Stimulated activated effector memory CD8-positive, alpha-beta T cell treated with anti-CD3 and anti-CD28 coated beads, Interleukin-12 subunit alpha, Interleukin-12 subunit beta, amount 100 ng/mL, for 72 hours (primary cell): ENCODE data around the gene TMEM109.
A peak's percentile ranks its signal among the peaks of the same experiment; 100 is the strongest.

ENCODE experiments used
- ATAC-seq: fragments of 150-1000 bp; cut with Tn5 transposase; 2 replicates; pipeline ENCODE4 v1.10.0; 2021
- DNase-seq, 2 donors: peaks; one replicate each; pipeline ENCODE4 v3.0.0; 2021 to 2022; ENCODE audit warnings: low spot score in 2 of 2
- H3K27ac Mint-ChIP-seq: one replicate; pipeline ENCODE4 v1.8.0; 2022; ENCODE audit warnings: mild to moderate bottlenecking, mixed read lengths
- H3K36me3 Mint-ChIP-seq: one replicate; pipeline ENCODE4 v1.8.0; 2022; ENCODE audit warnings: mild to moderate bottlenecking, mixed read lengths
- H3K4me1 Mint-ChIP-seq: one replicate; pipeline ENCODE4 v1.8.0; 2022; ENCODE audit warnings: mixed read lengths
- H3K4me3 Mint-ChIP-seq: one replicate; pipeline ENCODE4 v1.8.0; 2022; ENCODE audit warnings: mild to moderate bottlenecking, mixed read lengths
- H3K9me3 Mint-ChIP-seq: one replicate; pipeline ENCODE4 v1.8.0; 2022; ENCODE audit warnings: mixed read lengths

TMEM109 gene

GRCh38 chr11:60935676-60936442, 21.9 kb downstream of the TMEM109 start:
- no peaks in the 10 kb centered on the region for H3K36me3 Mint-ChIP-seq
- DNase-seq (no peak), ATAC-seq (peak; percentile 4)
- no peaks in the 10 kb centered on the region for H3K9me3 Mint-ChIP-seq
- no peak overlapping the region for H3K27ac Mint-ChIP-seq
- H3K4me3 Mint-ChIP-seq: no peak overlapping the region
- H3K4me1 Mint-ChIP-seq: no peaks in the 10 kb centered on the region

GRCh38 chr11:60936467-60937143, 22.6 kb downstream of the TMEM109 start:
- H3K36me3 Mint-ChIP-seq: no peaks in the 10 kb centered on the region
- H3K4me1 Mint-ChIP-seq: no peaks in the 10 kb centered on the region
- ATAC-seq (no peak), DNase-seq (no peak)
- H3K27ac Mint-ChIP-seq: no peak overlapping the region
- no peak overlapping the region for H3K4me3 Mint-ChIP-seq
- H3K9me3 Mint-ChIP-seq: no peaks in the 10 kb centered on the region

GRCh38 chr11:60937144-60937527, 23.2 kb downstream of the TMEM109 start:
- no peaks in the 10 kb centered on the region for H3K36me3 Mint-ChIP-seq
- no peaks in the 10 kb centered on the region for H3K9me3 Mint-ChIP-seq
- no peaks in the 10 kb centered on the region for H3K4me1 Mint-ChIP-seq
- DNase-seq: no peak
- no peak for ATAC-seq
- no peak overlapping the region for H3K27ac Mint-ChIP-seq
- no peak overlapping the region for H3K4me3 Mint-ChIP-seq

GRCh38 chr11:60937811-60938210, 23.9 kb downstream of the TMEM109 start:
- H3K36me3 Mint-ChIP-seq: no peaks in the 10 kb centered on the region
- H3K4me3 Mint-ChIP-seq: no peak overlapping the region
- ATAC-seq: no peak
- no peaks in the 10 kb centered on the region for H3K9me3 Mint-ChIP-seq
- no peak overlapping the region for H3K27ac Mint-ChIP-seq
- H3K4me1 Mint-ChIP-seq: no peaks in the 10 kb centered on the region
- no peak for DNase-seq

GRCh38 chr11:60938500-60938899, 24.5 kb downstream of the TMEM109 start:
- H3K27ac Mint-ChIP-seq: no peak overlapping the region
- H3K36me3 Mint-ChIP-seq: no peaks in the 10 kb centered on the region
- no peaks in the 10 kb centered on the region for H3K9me3 Mint-ChIP-seq

GRCh38 chr11:60939301-60939700, 25.3 kb downstream of the TMEM109 start:
- H3K4me1 Mint-ChIP-seq: peaks cover 2% of the 10 kb centered on the region
- H3K27ac Mint-ChIP-seq: no peak overlapping the region
- no peak overlapping the region for H3K4me3 Mint-ChIP-seq
- no peaks in the 10 kb centered on the region for H3K9me3 Mint-ChIP-seq
- no peaks in the 10 kb centered on the region for H3K36me3 Mint-ChIP-seq
- no peak for ATAC-seq
- DNase-seq: no peak

More at GRCh38 chr11:60938500-60938899, 24.5 kb downstream of the TMEM109 start:
- Mint-ChIP-seq H3K4me1 (no peaks in the 10 kb centered on the region), H3K4me3 (no peak overlapping the region)
- DNase-seq (no peak), ATAC-seq (no peak)

- ATAC-seq (no peak), DNase-seq (no peak)
- no peaks in the 10 kb centered on the region for H3K36me3 Mint-ChIP-seq
- H3K4me1 Mint-ChIP-seq: peaks cover 7% of the 10 kb centered on the region
- H3K27ac Mint-ChIP-seq: no peak overlapping the region
- no peak overlapping the region for H3K4me3 Mint-ChIP-seq
- H3K9me3 Mint-ChIP-seq: no peaks in the 10 kb centered on the region
These were observed 25.9 kb downstream of the TMEM109 start for GRCh38 chr11:60939855-60940254.

GRCh38 chr11:60941371-60942119, 27.6 kb downstream of the TMEM109 start:
- no peak overlapping the region for H3K4me3 Mint-ChIP-seq

GRCh38 chr11:60942219-60942618, 28.3 kb downstream of the TMEM109 start:
- H3K9me3 Mint-ChIP-seq: no peaks in the 10 kb centered on the region
- DNase-seq (no peak), ATAC-seq (no peak)
- no peak overlapping the region for H3K27ac Mint-ChIP-seq
- H3K4me3 Mint-ChIP-seq: no peak overlapping the region
- H3K36me3 Mint-ChIP-seq: peaks cover 10% of the 10 kb centered on the region
- peaks cover 11% of the 10 kb centered on the region for H3K4me1 Mint-ChIP-seq

More at GRCh38 chr11:60941371-60942119, 27.6 kb downstream of the TMEM109 start:
- H3K27ac Mint-ChIP-seq: peak overlapping the region; percentile 37
- DNase-seq (no peak), ATAC-seq (no peak)
- H3K9me3 Mint-ChIP-seq: no peaks in the 10 kb centered on the region
- peaks cover 10% of the 10 kb centered on the region for H3K36me3 Mint-ChIP-seq
- peaks cover 11% of the 10 kb centered on the region for H3K4me1 Mint-ChIP-seq

GRCh38 chr11:60942970-60943565, 29.1 kb downstream of the TMEM109 start:
- peaks cover 11% of the 10 kb centered on the region for H3K4me1 Mint-ChIP-seq
- ATAC-seq (no peak), DNase-seq (no peak)
- no peaks in the 10 kb centered on the region for H3K9me3 Mint-ChIP-seq
- peaks cover 10% of the 10 kb centered on the region for H3K36me3 Mint-ChIP-seq
- H3K27ac Mint-ChIP-seq: no peak overlapping the region
- H3K4me3 Mint-ChIP-seq: no peak overlapping the region

- Mint-ChIP-seq H3K9me3 (no peaks in the 10 kb centered on the region), H3K4me3 (no peak overlapping the region), H3K27ac (peak overlapping the region; percentile 2), H3K36me3 (peaks cover 10% of the 10 kb centered on the region), H3K4me1 (peaks cover 22% of the 10 kb centered on the region)
- DNase-seq (no peak), ATAC-seq (peak; percentile 47)
These were observed 30.7 kb downstream of the TMEM109 start for GRCh38 chr11:60944490-60945294.

GRCh38 chr11:60945295-60945667, 31.3 kb downstream of the TMEM109 start:
- no peak for ATAC-seq
- no peaks in the 10 kb centered on the region for H3K9me3 Mint-ChIP-seq
- no peak overlapping the region for H3K27ac Mint-ChIP-seq
- no peak for DNase-seq
- H3K36me3 Mint-ChIP-seq: peaks cover 10% of the 10 kb centered on the region
- peaks cover 22% of the 10 kb centered on the region for H3K4me1 Mint-ChIP-seq
- H3K4me3 Mint-ChIP-seq: no peak overlapping the region

GRCh38 chr11:60946601-60947264, 32.8 kb downstream of the TMEM109 start:
- DNase-seq (no peak), ATAC-seq (no peak)
- peaks cover 24% of the 10 kb centered on the region for H3K4me1 Mint-ChIP-seq
- peaks cover 10% of the 10 kb centered on the region for H3K36me3 Mint-ChIP-seq
- no peak overlapping the region for H3K4me3 Mint-ChIP-seq
- H3K9me3 Mint-ChIP-seq: no peaks in the 10 kb centered on the region
- no peak overlapping the region for H3K27ac Mint-ChIP-seq

GRCh38 chr11:60947700-60948099, 33.7 kb downstream of the TMEM109 start:
- H3K36me3 Mint-ChIP-seq: peaks cover 10% of the 10 kb centered on the region
- DNase-seq (no peak), ATAC-seq (no peak)

More at GRCh38 chr11:60947700-60948099, 33.7 kb downstream of the TMEM109 start:
- H3K9me3 Mint-ChIP-seq: no peaks in the 10 kb centered on the region
- H3K4me1 Mint-ChIP-seq: peaks cover 34% of the 10 kb centered on the region
- no peak overlapping the region for H3K4me3 Mint-ChIP-seq
- no peak overlapping the region for H3K27ac Mint-ChIP-seq
